AG04450 (cell line): ENCODE measurements around the gene DCAF8L2. TPM values are rescaled to one million over a fixed set of nuclear protein-coding genes. Genes with fewer than 3 reads are reported as not detected.
"Not testable (repeated sequence)": the region's sequence is repeated elsewhere in the genome, so short reads cannot be mapped to it uniquely, and the experiment has no call there.

Experiments
- CTCF ChIA-PET: fragments of 300-600, 350-600 bp; formaldehyde crosslinking; extraction: SDS; loops from one replicate; lab custom pipeline; 2022; ENCODE audit warnings: antibody characterized with exemption, inconsistent platforms; lab: Charles Lee
- POLR2A ChIA-PET: fragments of 350-600 bp; formaldehyde crosslinking; extraction: SDS; loops from one replicate; lab custom pipeline; 2021; ENCODE audit warnings: antibody characterized with exemption, inconsistent platforms; lab: Yijun Ruan, JAX
- DNase-seq: peaks from one replicate; pipeline ENCODE4 v3.0.0-alpha.2; 2011; ENCODE audit warnings: low read depth, low spot score
- H3K27ac ChIP-seq: one replicate; pipeline ENCODE4 v1.5.1; 2012; ENCODE audit warnings: low read depth, low read length, control low read depth
- H3K27me3 ChIP-seq: one replicate; pipeline ENCODE4 v1.6.0; 2012; ENCODE audit warnings: low read length; ENCODE audit not compliant: control insufficient read depth, insufficient read depth
- H3K4me3 ChIP-seq: 2 replicates; pipeline ENCODE4 v1.5.1; 2011; ENCODE audit warnings: mild to moderate bottlenecking, low read depth, low read length, control low read depth
- H3K9me3 ChIP-seq: 2 replicates; pipeline ENCODE4 v1.5.1; 2012; ENCODE audit warnings: low read length; ENCODE audit not compliant: control insufficient read depth, insufficient read depth
- CTCF ChIP-seq: IDR thresholded peaks from 2 replicates; pipeline ENCODE4 v1.5.1; 2011; ENCODE audit warnings: low read depth, low read length, control low read depth, inconsistent platforms
- polyA plus RNA-seq: library from polyadenylated mRNA; depleted of rRNA; stranded (reverse); fragments of >200 nt; gene quantifications from 2 replicates; pipeline ENCODE4 v1.2.3, GENCODE V29; 2011

The DCAF8L2 gene
- polyA plus RNA-seq, 1 experiment: not detected

GRCh38 chrX:27746516-27746915 lies 156.4 kb downstream of the DCAF8L2 start:
- H3K4me3 ChIP-seq: no peak overlapping the region
- H3K27ac ChIP-seq: no peak overlapping the region
- POLR2A ChIA-PET: no interaction called here
- H3K9me3 ChIP-seq: no peaks in the 10 kb centered on the region
- CTCF ChIA-PET: no interaction called here
- no peak for DNase-seq
- TF ChIP-seq CTCF: no peak
- H3K27me3 ChIP-seq: no peaks in the 10 kb centered on the region

GRCh38 chrX:27750298-27750697 lies 160.2 kb downstream of the DCAF8L2 start:
- CTCF ChIA-PET, H3K9me3 ChIP-seq, POLR2A ChIA-PET, H3K27ac ChIP-seq, H3K27me3 ChIP-seq, H3K4me3 ChIP-seq, DNase-seq: not testable (repeated sequence)

GRCh38 chrX:27751976-27752375 lies 161.8 kb downstream of the DCAF8L2 start:
- no peak for DNase-seq
- H3K27me3 ChIP-seq: no peaks in the 10 kb centered on the region
- H3K27ac ChIP-seq: no peak overlapping the region
- H3K4me3 ChIP-seq: no peak overlapping the region
- no peak for TF ChIP-seq CTCF
- ChIA-PET CTCF (no interaction called here), POLR2A (no interaction called here)
- H3K9me3 ChIP-seq: no peaks in the 10 kb centered on the region

GRCh38 chrX:27765718-27766117 lies 175.6 kb downstream of the DCAF8L2 start:
- no peaks in the 10 kb centered on the region for H3K9me3 ChIP-seq
- no peak overlapping the region for H3K4me3 ChIP-seq
- POLR2A ChIA-PET: no interaction called here
- no peaks in the 10 kb centered on the region for H3K27me3 ChIP-seq
- TF ChIP-seq CTCF: no peak
- DNase-seq: no peak
- no peak overlapping the region for H3K27ac ChIP-seq
- CTCF ChIA-PET: no interaction called here

GRCh38 chrX:27767387-27767786 lies 177.2 kb downstream of the DCAF8L2 start:
- Histone ChIP-seq H3K27ac (no peak overlapping the region), H3K27me3 (no peaks in the 10 kb centered on the region), H3K9me3 (no peaks in the 10 kb centered on the region), H3K4me3 (no peak overlapping the region)
- TF ChIP-seq CTCF: no peak
- ChIA-PET CTCF (no interaction called here), POLR2A (no interaction called here)
- DNase-seq: no peak

- Histone ChIP-seq H3K27ac (no peak overlapping the region), H3K9me3 (no peaks in the 10 kb centered on the region), H3K4me3 (no peak overlapping the region), H3K27me3 (no peaks in the 10 kb centered on the region)
- ChIA-PET CTCF (no interaction called here), POLR2A (no interaction called here)
- no peak for DNase-seq
- no peak for TF ChIP-seq CTCF
Measured at GRCh38 chrX:27775984-27776383, 185.8 kb downstream of the DCAF8L2 start.
